ENCODE results near the gene PIK3R5.

PIK3R5 gene

DNA sequence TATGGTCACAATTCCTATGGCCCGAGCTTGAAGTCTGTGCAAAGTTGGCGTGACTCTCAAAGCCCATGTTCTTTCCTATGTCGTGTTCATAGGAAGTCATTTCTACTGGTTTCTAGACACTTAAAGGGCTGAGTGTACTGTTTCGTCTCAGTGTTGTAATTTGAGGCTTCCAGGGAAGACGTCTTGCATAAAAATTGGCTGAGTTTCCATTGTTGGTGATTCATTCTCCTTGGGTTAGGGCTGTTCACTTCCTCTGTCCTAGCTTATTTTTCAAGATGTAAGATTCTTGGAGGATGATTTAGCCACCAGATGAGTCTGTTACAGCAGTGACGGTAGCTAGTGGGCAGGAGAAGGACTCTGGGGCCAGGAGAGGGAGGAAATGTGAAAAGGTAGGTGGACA is 43.1 kb downstream of the PIK3R5 start:
- DNase-seq, result no peak

DNA sequence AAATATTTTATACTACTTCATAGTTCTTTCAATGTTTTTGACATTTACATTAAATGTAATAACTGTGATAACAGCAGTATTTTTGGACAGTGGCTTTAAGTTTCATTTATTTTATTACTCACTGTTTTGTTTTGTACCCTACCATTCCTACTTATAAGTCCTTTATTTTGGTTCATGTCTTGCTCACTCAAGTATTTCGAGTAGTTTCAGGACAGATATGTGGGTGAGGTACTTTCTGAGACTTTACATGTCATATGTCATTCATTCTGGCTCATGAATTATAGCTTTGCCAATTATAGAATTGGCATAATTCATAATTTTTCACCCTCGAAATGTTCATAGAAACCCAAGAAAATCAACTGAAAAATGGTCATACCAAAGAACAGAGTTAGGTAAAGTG is 44.4 kb downstream of the PIK3R5 start:
- DNase-seq, result no peak

DNA sequence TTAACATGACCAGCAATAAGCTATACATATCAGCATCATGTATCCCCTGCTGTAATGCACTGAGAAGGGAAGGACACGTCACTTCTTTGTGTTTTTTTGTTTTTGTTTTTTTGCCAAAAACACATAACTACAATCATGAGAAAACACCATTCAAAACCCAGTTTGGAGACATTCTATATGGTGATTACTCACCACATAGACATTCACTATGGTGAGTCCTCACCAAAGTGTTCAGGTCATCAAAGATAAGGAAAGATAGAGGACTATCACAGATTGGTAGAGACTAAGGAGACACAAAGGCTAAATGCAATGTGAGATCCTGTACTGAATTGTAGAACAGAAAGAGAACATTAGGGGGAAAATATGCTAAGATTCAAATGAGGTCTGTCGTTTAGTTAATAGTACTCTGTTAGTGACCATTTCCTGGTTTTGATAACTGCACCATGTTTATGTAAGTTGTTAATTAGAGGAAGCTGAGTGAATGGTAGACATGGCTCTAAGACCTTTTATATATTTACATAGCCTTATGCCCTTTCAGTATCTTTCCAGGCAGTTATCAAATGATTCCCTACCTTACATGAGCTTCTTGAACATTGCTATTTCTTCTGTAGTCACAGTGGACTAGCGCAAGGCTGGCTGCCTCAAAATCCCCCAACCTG is 46.6 kb downstream of the PIK3R5 start:
- no peak for DNase-seq

- DNase-seq, result peak; percentile 55
These were observed 49.0 kb downstream of the PIK3R5 start for GRCh38 chr17:8916466-8916865.

DNA sequence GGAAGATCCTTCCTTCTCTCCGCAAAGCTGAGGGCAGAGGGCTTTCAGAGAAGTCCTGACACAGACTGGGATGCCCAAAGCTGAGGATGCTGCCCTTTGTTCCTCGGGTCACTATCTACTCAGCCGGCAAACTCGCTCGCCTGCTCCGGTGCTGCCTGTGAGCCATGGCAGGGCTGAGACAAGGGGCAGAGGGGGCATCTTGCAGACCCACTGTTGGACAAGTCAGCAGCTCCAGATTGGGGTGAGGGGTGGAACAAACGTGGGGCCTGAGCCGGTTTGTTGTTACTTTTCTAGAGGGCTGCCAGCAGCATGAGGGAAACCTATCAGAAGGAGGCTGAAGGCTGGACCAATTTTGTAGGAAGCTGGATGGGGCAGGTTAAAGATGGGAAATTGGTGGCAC is 51.0 kb downstream of the PIK3R5 start:
- DNase-seq, result peak; percentile 50

- peak; percentile 54 for DNase-seq
These were observed 51.6 kb downstream of the PIK3R5 start for GRCh38 chr17:8913879-8914278.

- no peak for DNase-seq
These were observed 52.4 kb downstream of the PIK3R5 start for GRCh38 chr17:8913091-8913490.

GRCh38 chr17:8912084-8912981 is 53.2 kb downstream of the PIK3R5 start:
- DNase-seq, result peak; percentile 49

DNA sequence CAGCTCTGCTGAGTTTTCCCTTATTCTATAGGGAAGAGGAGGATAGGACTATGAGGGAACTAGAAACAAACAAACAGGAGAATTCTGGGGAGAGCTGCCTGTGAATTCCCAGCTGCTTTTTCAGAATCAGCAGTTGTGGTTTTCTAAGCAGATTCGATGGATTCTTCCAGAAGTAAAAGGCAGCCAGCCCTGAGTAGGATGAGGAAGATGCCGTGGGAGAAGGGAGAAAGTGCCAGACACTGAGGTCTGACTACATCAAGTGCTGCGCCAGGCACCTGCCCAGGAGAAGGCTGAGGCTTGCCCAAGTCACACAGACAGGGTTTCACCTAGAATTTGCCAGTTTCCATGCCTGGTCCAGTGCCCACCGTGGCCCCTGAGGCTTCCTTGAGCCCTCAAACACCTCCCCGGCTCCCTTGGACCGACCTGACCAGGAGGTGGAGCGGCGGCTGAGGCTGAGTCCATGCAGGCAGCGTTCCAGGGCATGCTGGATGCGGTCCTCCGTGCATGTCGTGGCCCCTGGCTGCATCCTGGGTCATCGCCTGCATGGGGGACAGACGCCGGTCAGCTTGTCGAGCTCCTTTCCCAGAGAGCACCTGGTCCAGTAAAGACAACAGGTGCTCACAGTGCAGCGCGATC is 54.4 kb downstream of the PIK3R5 start:
- peak; percentile 47 for DNase-seq

DNA sequence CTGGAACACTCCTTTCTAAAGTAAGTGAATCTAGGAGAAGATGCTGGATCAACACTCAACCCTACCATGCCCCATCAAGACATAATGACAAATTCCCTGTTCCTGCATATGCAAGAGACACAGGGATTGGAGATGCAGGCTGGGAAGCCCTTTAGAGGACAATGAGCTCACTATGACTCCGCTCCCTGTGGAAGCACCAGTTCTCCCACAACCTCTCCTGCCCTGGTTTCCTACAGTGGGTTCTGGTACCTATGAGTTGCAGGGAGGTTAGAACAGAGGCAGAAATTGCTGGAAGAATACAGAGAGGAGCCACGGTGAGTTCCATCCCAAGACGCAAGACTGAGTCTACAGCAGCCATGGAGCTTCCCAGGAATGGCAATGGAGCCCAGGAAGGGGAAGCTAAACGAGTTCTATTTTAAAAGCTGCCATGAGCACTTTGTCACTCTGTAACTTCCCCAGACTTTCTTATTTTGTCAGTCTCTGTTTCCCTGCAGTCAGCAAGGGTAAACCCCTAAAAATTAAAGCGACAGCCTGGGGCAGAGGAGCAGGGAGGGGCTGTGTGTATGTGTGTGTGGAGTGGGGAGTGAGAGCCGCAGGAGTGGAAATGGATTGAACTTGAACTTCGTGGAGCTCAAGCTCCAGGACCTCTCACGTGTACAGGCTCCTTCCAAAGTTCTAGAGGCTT is 55.8 kb downstream of the PIK3R5 start:
- DNase-seq, result peak; percentile 50

- peak; percentile 56 for DNase-seq
These were observed 60.2 kb downstream of the PIK3R5 start for GRCh38 chr17:8905331-8905730.

GRCh38 chr17:8904686-8905085 is 60.8 kb downstream of the PIK3R5 start:
- DNase-seq, result peak; percentile 42

DNA sequence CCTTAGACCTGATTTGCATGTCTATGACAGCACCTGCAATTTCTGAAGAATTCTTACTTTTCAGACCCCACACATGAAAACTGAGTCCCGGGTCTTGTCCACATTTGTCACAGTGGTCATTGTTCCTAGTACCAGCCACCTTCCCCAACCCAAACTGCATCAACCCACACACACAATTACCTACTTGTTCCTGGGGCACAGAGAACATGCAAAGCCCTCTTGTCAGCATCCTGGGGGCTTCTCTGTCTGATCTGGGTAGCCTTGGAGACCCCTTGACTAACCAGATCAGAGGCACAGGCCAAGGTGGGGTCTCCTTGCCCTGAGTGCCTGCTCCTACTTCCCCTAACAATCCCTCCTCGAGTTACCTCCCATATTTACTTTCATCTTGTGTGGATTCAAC is 61.3 kb downstream of the PIK3R5 start:
- no peak for DNase-seq

DNA sequence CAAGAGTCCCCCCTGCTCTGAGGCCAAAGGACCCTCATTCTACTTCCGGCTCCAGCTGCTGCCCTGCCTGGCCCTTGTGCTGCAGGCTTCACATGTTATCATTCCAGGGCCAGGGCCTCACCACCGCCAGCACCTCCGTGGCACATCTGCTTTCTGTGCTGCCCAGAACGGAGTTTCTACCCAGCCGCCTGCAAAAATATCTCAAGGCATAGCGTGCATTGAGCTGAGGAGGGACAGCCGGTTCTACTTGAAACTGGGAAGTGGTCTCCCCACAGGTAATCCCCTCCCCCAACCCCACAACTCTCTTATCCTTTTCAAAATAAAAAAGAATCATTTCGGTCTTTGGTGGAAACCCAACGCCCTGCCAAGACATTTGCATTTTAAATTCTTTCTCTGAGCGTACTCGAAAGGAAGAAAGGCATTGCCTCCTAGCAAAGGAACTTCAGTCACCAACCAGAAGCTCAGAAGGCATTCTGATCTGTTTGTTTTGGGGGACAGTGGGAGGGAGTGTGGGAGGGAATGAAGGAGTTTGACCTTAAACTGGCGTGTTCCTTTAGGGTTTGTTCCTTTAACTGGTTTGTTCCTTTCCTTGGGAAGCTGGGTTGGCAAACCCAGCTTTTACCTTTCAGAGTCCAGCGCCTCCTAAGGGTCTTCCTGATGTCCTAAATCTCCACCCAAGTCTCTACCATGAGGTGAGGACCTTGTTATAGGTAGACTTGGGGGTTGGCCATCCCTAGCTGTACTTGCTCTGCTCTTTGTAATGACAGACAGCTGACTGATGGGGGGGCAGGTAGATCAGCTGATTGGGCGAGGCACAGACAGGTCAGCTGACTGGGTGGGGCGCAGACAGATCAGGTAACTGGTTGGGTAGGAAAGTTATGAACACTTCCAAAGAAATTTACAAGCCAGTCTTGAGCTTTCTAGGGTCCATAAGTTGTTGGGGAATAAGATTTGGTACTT is 64.6 kb downstream of the PIK3R5 start:
- peak; percentile 61 for DNase-seq

- DNase-seq, result no peak
These were observed 65.3 kb downstream of the PIK3R5 start for GRCh38 chr17:8900207-8900606.

DNA sequence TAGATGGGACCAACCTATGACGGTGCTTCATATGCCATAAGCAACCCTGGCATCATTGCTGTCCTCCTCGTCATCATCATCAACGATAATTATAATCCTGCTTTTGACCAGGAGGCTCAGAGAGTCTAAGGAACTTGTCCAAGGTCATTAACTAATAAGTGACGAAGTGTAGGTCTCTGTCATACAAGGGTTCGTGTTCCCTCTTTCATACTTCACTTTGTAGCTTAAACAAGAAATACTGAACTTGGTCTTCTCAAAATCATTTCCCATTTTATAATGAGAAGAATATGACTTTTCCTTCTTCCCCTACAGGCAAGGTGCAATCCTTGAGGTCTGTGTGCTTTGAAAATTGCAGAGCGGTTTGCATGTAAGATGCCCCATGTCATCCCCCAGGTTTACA is 66.9 kb downstream of the PIK3R5 start:
- no peak for DNase-seq

DNA sequence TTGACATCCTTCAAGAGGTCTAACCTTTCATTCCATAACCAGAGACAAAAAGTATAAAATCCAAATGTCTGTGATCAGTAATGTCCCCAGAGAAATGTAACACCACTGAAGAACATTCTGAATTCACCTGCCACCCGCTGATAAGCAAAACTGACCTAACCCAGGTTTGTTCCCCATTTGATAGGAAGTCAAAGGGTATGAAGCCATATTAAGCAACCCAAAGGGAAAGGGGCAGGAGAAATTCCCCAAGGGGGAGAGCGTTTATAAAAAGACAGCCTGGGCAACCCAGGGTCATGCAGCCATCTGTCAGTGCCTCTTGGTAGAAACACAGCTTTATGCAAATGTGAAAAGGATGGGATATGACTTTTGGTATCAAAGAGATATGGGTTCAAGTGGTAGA is 67.4 kb downstream of the PIK3R5 start:
- DNase-seq, result peak; percentile 44

DNA sequence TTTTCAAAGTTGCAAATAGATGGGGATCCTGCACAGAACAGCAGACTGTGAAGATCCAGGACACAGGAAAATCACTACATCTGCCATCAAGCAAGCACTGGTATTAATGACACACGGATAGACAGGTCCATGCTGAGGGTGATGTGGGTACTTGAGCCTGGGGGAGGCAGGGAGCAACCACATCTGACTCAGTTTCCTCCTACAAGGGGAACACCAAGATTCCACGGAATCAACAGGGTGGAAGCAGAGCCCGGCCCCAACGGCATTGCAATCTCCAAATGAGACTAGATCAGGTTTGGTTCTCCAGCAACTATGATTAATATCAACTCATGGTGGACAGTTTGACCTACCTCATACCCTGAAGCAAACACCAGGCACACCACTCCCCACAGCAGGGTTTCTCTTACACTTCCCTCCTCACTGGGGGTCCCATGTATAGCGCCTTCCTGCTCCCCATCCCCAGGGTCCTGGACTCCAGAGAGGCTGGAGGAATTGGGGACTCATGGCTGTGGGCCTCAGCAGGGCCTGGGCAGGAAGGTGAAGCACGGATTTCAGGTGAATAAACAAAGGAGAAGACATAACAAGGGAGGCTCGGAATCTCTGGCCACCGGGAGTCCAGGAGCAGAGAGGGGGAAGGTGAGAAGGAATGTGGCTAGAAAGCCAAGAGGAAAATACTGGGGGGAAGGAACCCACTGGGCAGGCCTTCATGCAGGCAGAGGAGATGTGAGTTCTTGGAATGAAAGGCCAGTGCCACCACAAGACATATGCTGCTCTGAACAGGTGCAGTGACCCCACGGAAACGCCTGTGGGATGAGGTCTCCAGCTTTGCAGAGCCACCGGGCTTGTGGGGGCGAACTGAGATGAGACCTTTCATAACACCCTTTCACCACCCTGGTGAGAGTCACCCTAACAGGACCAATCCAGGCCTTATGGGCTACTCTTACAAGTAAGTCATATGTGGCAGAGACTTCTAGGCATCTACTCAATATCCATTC is 68.6 kb downstream of the PIK3R5 start:
- DNase-seq, result peak; percentile 57

GRCh38 chr17:8896087-8896486 is 69.4 kb downstream of the PIK3R5 start:
- no peak for DNase-seq

DNA sequence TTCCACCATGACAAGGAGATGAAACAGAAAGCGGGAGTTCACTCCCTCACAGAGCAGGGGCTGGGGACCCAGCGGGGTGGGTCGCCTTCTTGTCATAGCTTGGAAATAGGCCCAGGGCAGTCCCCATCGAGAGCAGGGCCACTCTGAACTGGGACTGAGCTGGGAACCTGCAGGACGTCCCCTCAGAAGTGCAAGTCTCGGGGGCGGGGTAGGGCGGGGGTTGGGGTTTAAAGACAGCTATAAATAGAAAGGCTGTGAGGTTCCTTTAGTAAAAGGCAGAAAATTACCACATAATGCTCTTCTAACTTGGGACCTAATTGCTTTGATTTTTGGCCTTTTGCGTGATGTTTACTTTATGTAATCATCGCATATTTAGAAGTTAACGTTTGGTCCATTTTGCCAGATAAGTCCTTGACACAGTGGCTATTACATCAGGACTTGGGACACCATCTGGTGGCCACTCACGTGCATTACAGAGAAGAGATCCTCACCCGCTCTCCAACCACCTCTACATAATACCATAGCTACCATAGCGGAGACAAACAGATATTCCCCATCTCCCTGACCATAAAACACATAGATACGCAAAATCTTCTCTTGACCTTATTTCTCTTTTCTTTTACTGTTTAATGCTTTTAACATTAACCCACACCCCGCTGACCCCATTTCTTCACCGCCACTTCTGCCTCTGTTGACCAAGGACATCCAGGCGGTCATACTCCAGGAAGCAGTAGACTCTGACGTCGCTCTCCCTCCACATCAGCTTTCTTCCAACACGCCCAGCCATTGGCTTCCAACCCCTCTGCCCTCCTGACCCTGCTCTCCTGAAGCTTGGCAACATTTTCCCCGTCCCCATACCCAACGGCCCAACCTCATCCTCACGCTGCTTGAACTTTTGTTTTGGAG is 70.6 kb downstream of the PIK3R5 start:
- DNase-seq, result no peak

Measured in activated CD8-positive, alpha-beta memory T cell treated with anti-CD3 and anti-CD28 coated beads for 24 hours (primary cell).